IPS-20b (cell line): ENCODE measurements around the gene PASD1.

Experiments
- H3K27ac ChIP-seq: one replicate; pipeline ENCODE4 v1.5.1; 2013; ENCODE audit warnings: low read length
- H3K27me3 ChIP-seq: 2 replicates; pipeline ENCODE4 v1.6.1; 2013; ENCODE audit warnings: mild to moderate bottlenecking, low read length, inconsistent platforms; ENCODE audit not compliant: insufficient read depth
- H3K36me3 ChIP-seq: 2 replicates; pipeline ENCODE4 v1.6.1; 2013; ENCODE audit warnings: low read depth, mild to moderate bottlenecking, inconsistent platforms, low read length, moderate library complexity; ENCODE audit not compliant: insufficient read depth
- H3K4me1 ChIP-seq: 2 replicates; pipeline ENCODE4 v1.6.1; 2013; ENCODE audit warnings: mild to moderate bottlenecking, control low read depth, inconsistent platforms, low read length, moderate library complexity; ENCODE audit not compliant: insufficient read depth
- H3K4me3 ChIP-seq: 2 replicates; pipeline ENCODE4 v1.5.1; 2013; ENCODE audit warnings: mild to moderate bottlenecking, low read length, inconsistent platforms
- H3K9ac ChIP-seq: 2 replicates; pipeline ENCODE4 v1.6.1; 2013; ENCODE audit warnings: low read depth, mild to moderate bottlenecking, inconsistent platforms, low read length, moderate library complexity
- H3K9me3 ChIP-seq: 2 replicates; pipeline ENCODE4 v1.6.1; 2013; ENCODE audit warnings: mild to moderate bottlenecking, low read depth, low read length, inconsistent platforms; ENCODE audit not compliant: insufficient read depth

The PASD1 gene

DNA sequence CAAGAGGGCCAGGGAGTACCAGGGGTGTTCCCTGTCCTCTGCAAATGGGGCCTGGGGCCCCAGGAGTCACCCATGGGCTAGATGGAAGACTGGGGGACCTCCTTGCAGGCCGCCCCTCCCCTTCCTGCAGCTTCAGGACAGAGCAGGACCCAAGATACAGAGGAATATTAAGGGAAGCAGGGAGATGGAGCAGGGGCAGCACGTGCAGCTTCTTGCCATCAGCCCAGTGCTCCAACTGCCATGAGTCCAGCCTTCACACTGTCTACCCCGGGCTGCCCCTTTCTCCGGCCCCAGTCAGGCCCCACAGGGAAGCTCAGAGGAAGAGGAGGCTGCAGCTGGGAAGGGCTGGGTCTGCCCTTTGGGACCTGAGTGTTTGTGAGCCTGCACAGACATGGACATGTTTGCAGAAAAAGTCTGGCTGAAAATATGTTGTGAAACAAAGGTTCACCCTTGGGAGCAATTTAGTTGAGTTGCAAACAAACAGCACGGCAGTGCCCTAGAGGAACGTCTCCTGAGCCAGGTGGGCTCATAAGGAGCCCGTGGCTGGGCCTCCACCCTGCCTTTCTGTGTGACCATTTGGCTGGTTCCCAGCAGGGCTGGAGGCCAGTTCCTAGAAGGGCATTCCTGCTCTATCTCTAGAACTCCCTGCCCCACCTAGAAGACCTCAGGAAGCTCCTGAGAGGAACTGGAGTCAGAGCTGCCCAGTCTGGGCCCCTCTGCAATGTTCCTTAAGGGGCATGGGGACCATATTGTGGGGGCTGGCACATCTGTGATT lies 161.3 kb downstream of the PASD1 start:
- no peak overlapping the region for H3K27ac ChIP-seq
- H3K9me3 ChIP-seq, result no peaks in the 10 kb centered on the region

DNA sequence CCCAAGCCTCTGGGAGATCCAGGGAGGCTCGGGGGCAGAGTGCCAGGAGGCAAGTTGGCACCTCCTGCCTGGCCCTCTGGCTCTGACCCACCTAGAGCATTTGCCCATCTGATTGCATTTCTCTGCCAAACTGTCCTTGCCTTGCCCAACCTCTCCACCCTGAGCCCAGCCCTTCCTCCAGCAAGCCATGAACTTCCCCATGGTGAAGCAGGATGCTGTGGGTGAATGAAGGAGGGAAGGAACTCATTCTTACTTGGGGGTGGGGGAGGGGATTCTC lies 161.8 kb downstream of the PASD1 start:
- Histone ChIP-seq H3K4me1 (no peaks in the 10 kb centered on the region; the same call in 1 of the 2 replicates), H3K36me3 (no peaks in the 10 kb centered on the region), H3K27ac (no peak overlapping the region), H3K9ac (no peak overlapping the region), H3K9me3 (no peaks in the 10 kb centered on the region), H3K4me3 (no peak overlapping the region), H3K27me3 (no peaks in the 10 kb centered on the region)

More for the DNA sequence above, 161.3 kb downstream of the PASD1 start:
- Histone ChIP-seq H3K27me3 (no peaks in the 10 kb centered on the region), H3K4me3 (no peak overlapping the region), H3K36me3 (no peaks in the 10 kb centered on the region), H3K4me1 (no peaks in the 10 kb centered on the region; the same call in 1 of the 2 replicates), H3K9ac (no peak overlapping the region)
